HG02884 (cell line): ENCODE measurements around the gene C10orf105.

ENCODE experiments used
- ATAC-seq: cut with Tn5 transposase; IDR thresholded peaks from one replicate; pipeline ENCODE4 v1.9.1; 2021; ENCODE audit warnings: mild to moderate bottlenecking, moderate library complexity; ENCODE audit not compliant: unreplicated experiment

The C10orf105 gene

DNA sequence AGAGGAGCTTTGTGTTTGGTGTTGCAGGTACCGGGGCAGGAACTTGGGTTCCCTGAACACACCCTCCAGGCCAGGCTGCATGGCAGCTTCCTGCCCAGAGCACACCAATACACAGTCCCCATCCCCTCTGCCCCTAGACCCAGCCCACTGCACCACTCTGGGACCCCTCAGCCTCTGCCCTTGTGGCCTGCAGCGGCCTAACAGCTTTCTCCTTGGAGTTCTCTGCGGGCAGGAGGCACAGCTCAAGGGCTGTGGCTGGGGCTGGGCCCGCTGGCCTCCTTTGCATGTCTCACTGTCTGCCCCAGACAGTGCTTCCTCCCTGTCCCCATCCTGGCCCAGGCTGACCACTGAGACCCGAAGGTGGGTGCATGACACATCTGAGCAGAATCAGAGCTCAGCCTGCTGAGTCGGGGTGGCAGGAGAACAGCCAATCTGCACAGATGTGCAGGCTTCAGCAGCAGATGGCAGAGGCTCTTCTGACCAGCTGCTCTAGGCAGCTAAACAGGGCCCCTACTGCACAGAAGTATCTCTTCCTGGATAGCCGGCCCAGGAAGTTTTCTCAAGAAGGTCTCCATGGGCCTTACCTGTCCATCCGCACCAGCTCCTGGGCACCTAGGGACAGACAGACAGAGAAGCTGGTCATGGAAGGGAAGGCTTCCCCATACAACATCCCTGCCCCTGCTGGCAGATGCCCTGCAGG is 33.0 kb upstream of the C10orf105 start:
- no peak for ATAC-seq

DNA sequence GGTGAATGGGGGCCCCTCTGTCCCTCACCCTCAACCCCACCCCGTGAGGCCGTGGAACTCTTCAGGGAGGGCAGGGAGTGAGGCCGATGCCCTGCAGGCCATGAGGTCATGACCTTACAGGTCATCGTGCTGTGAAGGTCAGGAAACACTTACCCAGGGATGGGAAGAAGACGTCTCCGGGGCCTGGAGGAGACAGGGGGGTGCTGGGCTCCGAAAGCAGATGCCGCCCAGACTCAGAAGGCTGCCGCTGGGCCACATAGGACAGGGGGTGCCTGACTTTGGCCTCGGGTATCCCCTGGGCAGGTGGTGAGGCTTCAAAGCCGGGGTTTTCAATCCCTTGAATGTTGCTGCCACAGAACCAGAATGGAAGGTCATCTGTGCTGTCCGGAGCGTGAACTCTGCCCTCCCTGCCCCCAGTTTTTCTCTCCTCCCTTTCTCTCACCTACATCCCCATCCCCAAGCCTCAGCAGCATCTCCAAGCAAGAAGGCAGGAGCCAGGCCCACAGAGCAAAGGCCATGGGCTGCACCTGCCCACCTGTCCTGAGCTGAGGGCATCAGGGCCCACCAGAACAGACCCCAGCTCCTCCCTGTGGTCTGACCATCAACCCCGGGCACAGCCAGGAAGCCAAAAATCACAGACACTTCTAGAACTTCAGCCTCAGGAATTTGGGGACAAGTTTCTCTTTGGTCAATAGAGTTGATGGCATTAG is 32.1 kb upstream of the C10orf105 start:
- ATAC-seq = no peak

GRCh38 chr10:71750986-71751385 is 31.4 kb upstream of the C10orf105 start:
- no peak for ATAC-seq

DNA sequence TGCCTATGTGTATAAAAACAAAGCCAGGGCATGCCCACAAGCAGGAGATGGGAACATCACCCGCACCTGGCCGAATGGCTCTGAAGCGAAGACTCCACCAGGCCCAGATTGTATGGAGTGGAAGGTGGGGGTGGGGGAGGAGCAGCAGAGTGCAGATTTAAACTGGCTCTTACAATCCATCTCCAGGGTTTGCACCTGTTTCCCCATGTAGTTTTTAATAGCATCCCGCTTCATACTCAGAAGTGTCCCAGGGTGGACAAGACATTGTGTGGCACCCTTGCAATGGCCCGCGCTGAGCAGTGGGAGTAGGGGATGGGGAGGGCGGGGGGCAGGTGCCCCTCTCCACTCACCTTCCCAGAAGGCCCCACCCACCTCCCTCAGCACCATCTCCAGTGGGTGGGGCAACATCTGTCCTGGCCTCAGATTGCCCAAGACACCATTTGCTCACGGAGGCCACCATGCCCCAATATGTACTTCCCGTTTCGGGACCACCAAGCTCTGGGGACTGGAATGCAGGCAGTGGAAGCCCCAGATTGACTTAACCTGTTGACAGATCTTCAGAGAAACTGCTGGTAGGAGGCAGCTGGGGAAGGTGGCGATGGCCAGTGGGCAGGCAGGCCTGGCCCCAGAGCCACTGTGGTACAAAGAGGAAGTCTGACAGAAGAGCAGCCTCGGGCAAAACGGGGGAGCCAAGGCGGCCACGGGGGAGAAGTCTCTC is 30.7 kb upstream of the C10orf105 start:
- no peak for ATAC-seq

GRCh38 chr10:71749396-71749795 is 29.8 kb upstream of the C10orf105 start:
- no peak for ATAC-seq

GRCh38 chr10:71748671-71749191 is 29.2 kb upstream of the C10orf105 start:
- peak; percentile 53 for ATAC-seq

GRCh38 chr10:71747551-71748523 is 28.3 kb upstream of the C10orf105 start:
- ATAC-seq = no peak

DNA sequence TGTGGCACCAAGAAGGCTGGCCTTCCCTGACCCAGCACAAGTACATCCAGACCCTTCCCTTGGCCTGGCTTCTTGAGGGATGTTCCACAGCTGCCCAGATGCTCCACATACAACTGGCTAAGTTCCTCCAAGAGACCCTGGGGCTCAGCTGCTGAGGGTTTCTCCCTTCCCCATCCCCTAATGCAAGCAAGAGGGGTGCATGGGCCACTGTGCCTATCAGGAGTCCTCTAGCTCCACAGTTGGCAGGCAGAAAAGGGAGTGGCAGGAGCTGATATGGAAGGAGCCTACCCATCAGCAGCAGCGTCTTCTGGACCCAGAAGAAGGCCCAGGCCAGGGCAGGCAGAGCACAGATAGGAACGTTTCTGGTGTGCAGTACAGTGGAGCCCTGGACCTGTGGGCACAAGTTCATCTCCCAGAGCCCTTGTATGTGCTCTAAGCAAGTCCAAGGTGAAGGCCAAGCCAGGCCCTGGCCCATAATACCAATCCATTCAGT is 27.5 kb upstream of the C10orf105 start:
- no peak for ATAC-seq

GRCh38 chr10:71746344-71747037 is 26.9 kb upstream of the C10orf105 start:
- no peak for ATAC-seq

GRCh38 chr10:71745664-71746250 is 26.2 kb upstream of the C10orf105 start:
- ATAC-seq = no peak

DNA sequence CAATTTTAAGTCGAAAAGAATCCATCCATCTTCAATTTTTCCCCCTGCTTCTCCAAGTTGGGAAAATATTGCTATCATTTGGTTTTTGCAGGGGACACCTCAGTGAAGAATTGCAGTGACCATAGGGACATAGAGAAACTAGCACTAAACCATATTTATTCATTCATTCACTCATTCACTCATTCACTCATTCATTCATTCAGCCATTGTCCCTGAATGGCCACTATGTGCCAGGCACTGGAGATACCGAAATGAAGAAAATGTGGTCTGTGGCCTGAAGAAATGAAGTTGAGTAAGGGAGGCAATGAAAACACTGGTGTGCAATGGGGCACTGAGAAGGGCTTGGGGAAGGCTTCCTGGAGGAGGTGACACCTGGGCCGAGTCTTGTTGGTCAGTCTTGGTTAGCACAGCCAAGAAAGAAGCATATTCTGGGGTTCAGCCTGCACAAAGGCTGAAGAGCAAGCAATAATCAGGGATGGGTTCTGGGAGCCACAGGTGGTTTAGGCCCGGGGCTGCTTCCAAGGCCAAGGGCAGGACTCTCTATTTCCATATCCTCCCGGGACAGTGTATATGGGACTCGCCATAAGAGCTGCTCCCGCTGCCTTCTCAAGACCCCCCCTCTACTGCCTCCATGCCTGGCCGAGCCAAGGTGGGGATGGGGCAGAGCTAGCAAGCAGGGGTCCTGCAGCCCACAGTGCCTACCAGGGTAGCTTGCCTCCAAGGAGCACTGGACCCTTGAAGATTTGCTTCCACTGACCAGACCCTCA is 25.5 kb upstream of the C10orf105 start:
- ATAC-seq = no peak

GRCh38 chr10:71743866-71744265 is 24.3 kb upstream of the C10orf105 start:
- no peak for ATAC-seq

- no peak for ATAC-seq
These were observed 23.7 kb upstream of the C10orf105 start for GRCh38 chr10:71743089-71743838.

DNA sequence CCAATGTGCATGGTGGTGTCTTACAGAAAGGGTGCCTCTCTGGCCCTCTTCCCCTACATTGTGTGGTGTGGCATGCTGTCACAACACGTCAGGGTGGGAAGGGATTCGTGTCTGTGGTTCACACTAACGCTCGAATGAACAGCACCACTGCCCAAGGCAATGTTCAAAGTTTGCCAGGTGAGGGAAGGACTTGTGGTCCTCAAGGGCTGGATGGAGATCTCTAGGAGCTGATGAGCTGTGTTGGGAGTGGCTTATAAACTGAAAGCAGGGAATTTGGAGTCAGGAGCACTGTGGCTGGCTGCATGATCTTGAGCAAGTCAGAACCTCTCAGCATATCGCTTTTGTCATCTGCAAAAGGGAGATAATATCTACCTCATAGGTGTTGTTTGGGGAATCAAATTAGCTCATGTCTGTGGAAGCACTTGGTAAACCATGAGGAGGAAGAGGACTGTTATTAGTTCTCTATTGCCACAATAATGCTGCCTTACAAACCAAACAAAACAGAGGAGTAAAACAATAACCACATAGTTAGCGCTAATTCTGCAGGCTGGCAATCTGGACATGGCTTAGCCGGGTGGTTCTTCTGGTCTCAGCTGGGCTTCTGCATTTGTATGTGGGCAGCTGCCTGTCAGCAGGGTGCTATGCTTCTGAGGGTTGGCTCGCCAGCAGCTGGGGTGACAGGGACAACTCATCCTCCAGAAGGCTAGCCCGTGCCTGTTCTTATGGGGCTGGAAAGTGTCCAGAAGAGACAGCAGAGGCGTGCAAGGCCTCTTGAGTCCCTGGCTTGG is 22.9 kb upstream of the C10orf105 start:
- ATAC-seq = no peak

DNA sequence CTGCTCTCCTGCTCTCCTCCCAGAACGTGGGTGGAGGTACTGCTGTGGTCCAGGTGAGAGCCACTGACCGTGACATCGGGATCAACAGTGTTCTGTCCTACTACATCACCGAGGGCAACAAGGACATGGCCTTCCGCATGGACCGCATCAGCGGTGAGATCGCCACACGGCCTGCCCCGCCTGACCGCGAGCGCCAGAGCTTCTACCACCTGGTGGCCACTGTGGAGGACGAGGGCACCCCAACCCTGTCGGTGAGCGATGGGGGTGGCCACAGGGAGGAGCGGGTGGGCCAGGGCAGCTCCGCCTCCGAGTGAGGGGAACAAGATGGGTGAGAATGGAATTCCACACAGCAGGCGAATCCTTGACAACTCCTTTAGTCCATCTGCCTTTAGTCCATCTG is 22.1 kb upstream of the C10orf105 start:
- no peak for ATAC-seq

DNA sequence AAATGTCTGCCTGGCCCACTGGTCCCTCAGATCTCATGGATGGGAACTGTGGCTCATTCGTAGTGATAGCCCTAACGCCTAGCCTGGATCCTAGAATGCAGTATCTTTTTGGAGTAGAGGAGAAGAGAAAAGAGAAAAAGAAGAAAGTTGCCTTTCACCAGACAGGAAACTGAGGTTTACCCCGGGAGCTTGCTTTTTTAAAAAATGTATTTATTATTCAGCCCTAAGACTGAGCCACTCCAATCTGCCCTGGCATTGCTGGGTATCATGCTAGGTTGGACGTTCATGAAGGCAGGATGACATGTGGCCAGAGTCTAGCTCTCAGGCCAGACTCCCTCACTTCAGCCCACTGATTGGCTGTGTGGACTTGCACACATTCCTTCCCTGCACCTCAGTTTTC is 21.5 kb upstream of the C10orf105 start:
- no peak for ATAC-seq

DNA sequence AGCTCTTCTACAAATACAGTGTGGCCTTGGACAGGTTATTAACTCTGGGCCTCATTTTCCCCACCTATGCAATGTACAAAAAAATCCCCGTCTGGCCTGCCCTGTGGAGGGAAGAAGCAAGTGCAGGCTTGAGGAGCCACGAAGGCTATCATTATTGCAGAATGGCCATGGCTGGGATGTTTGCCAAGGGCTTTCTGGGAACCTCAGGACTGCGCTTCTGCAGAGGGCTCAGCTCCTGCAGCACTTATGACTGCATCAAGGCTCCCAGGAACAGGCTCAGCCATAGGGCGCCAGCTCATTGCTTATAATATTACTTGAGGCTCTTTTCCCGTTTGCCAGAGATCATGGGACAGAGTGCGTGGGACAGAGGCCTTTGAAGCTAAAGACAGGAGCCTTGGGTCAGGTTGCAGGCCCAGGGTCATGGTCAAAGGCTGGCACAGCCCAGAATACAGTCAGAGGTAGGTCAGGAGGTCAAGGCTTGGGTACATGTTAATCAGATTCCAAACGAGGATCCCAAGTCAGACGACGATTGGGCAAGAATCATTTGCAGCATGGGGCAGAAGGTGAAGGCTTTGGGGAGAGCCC is 20.6 kb upstream of the C10orf105 start:
- ATAC-seq = no peak
